HepG2 (cell line): ENCODE measurements around the gene UBE2O. TPM values are rescaled to one million over a fixed set of nuclear protein-coding genes. Genes with fewer than 3 reads are reported as not detected.

Experiments used
- ARID3A ChIP-seq: IDR thresholded peaks from 2 replicates; pipeline ENCODE4 v1.6.1; 2012; ENCODE audit warnings: low read depth, low read length, improper control_type of control experiment
- ATF1 ChIP-seq: IDR thresholded peaks from 2 replicates; pipeline ENCODE4 v1.6.1; 2016; ENCODE audit warnings: mild to moderate bottlenecking, control low read depth
- CENPX ChIP-seq: sonication (generic); formaldehyde crosslinking; IDR thresholded peaks from 2 replicates; pipeline ENCODE4 v1.9.0; 2021; ENCODE audit warnings: mild to moderate bottlenecking, missing genetic modification reagents, moderate library complexity
- DBP ChIP-seq: sonication (generic); formaldehyde crosslinking; IDR thresholded peaks from 2 replicates; pipeline ENCODE4 v1.4.0; 2020; ENCODE audit warnings: missing genetic modification reagents; ENCODE audit errors: not compliant biosample characterization
- DNMT3B ChIP-seq: conservative IDR thresholded peaks from 2 replicates; pipeline ENCODE4 v1.6.1; 2016; ENCODE audit warnings: missing biosample characterization, control low read depth
- FOXA1 ChIP-seq, 2 experiments: fragments of 450-650 bp in 1 of 2; sonication (generic) in 1 of 2; formaldehyde crosslinking in 1 of 2; IDR thresholded peaks; 2 replicates each; pipeline versions ENCODE4 v1.4.0 to v1.6.1; 2016 to 2020; ENCODE audit warnings: missing genetic modification reagents in 1 of 2
- FOXA3 ChIP-seq: IDR thresholded peaks from 2 replicates; pipeline ENCODE4 v1.6.1; 2016; ENCODE audit warnings: missing genetic modification reagents, missing compliant biosample characterization
- KAT8 ChIP-seq: IDR thresholded peaks from 2 replicates; pipeline ENCODE4 v1.6.1; 2016; ENCODE audit warnings: missing genetic modification reagents, missing compliant biosample characterization
- KDM1A ChIP-seq: IDR thresholded peaks from 2 replicates; pipeline ENCODE4 v1.6.1; 2016; ENCODE audit warnings: missing compliant biosample characterization
- KLF11 ChIP-seq: IDR thresholded peaks from 2 replicates; pipeline ENCODE4 v1.6.1; 2016; ENCODE audit warnings: missing compliant biosample characterization
- LBX2 ChIP-seq: sonication (generic); formaldehyde crosslinking; IDR thresholded peaks from 2 replicates; pipeline ENCODE4 v1.5.0; 2020; ENCODE audit warnings: missing genetic modification reagents, mild to moderate bottlenecking, borderline replicate concordance
- MED13 ChIP-seq: sonication (generic); formaldehyde crosslinking; IDR thresholded peaks from 2 replicates; pipeline ENCODE4 v1.5.0; 2020; ENCODE audit warnings: missing genetic modification reagents
- MXD4 ChIP-seq: IDR thresholded peaks from 2 replicates; pipeline ENCODE4 v1.6.1; 2016; ENCODE audit warnings: mild to moderate bottlenecking, missing biosample characterization, missing genetic modification reagents
- PAX8 ChIP-seq: sonication (generic); formaldehyde crosslinking; IDR thresholded peaks from 2 replicates; pipeline ENCODE4 v1.8.0; 2022; ENCODE audit warnings: mild to moderate bottlenecking, missing genetic modification reagents, borderline replicate concordance
- PBX3 ChIP-seq: sonication (generic); formaldehyde crosslinking; IDR thresholded peaks from 2 replicates; pipeline ENCODE4 v1.8.1; 2023; ENCODE audit warnings: missing genetic modification reagents, inconsistent platforms, borderline replicate concordance
- PHF21A ChIP-seq: sonication (generic); formaldehyde crosslinking; IDR thresholded peaks from 2 replicates; pipeline ENCODE4 v1.5.0; 2020; ENCODE audit warnings: mild to moderate bottlenecking, missing genetic modification reagents
- POLR2AphosphoS2 ChIP-seq: IDR thresholded peaks from 2 replicates; pipeline ENCODE4 v1.6.1; 2011; ENCODE audit warnings: low read depth, low read length, improper control_type of control experiment
- PPARG ChIP-seq: conservative IDR thresholded peaks from 2 replicates; pipeline ENCODE4 v1.6.1; 2016; ENCODE audit warnings: missing biosample characterization, missing genetic modification reagents
- RXRA ChIP-seq: sonication (generic); formaldehyde crosslinking; IDR thresholded peaks from 2 replicates; pipeline ENCODE4 v1.5.1; 2020; ENCODE audit warnings: missing genetic modification reagents
- TAF1 ChIP-seq: sonication (generic); formaldehyde crosslinking; IDR thresholded peaks from 2 replicates; pipeline ENCODE4 v1.4.0; 2020; ENCODE audit warnings: missing genetic modification reagents
- YY1 ChIP-seq: IDR thresholded peaks from 2 replicates; pipeline ENCODE4 v1.6.1; 2011; ENCODE audit warnings: low read length, low read depth, moderate library complexity, mild to moderate bottlenecking; ENCODE audit not compliant: insufficient read depth, insufficient replicate concordance
- ZBTB7B ChIP-seq: sonication (generic); formaldehyde crosslinking; IDR thresholded peaks from 2 replicates; pipeline ENCODE4 v1.4.0; 2020; ENCODE audit warnings: missing genetic modification reagents
- ZFP1 ChIP-seq: IDR thresholded peaks from 2 replicates; pipeline ENCODE4 v1.6.1; 2016
- ZNF629 ChIP-seq: sonication (generic); formaldehyde crosslinking; conservative IDR thresholded peaks from 2 replicates; pipeline ENCODE4 v1.5.0; 2020; ENCODE audit warnings: missing genetic modification reagents
- ZNF776 ChIP-seq: sonication (generic); formaldehyde crosslinking; IDR thresholded peaks from 2 replicates; pipeline ENCODE4 v1.4.0; 2020; ENCODE audit warnings: mild to moderate bottlenecking, missing genetic modification reagents
- ZSCAN22 ChIP-seq: sonication (generic); formaldehyde crosslinking; IDR thresholded peaks from 2 replicates; pipeline ENCODE4 v1.4.0; 2020; ENCODE audit warnings: mild to moderate bottlenecking, missing genetic modification reagents
- polyA plus RNA-seq, 8 experiments: library from polyadenylated mRNA; depleted of rRNA in 3 of 8; stranded (reverse) in 7 of 8; unstranded in 1 of 8; fragments of >200 nt; fragmentation: Illumina TruSeq in 4 of 8; extraction: Trizol in 4 of 8; gene quantifications; 2 replicates each; pipeline versions ENCODE4 v1.2.1 to v1.2.3, GENCODE V29; 2011 to 2016; ENCODE audit warnings: low read depth in 4 of 8, missing spikeins in 1 of 8, mixed read lengths in 1 of 8; ENCODE audit not compliant: insufficient read depth in 1 of 8
- total RNA-seq, 5 experiments: library from RNA; depleted of rRNA; stranded (reverse); fragments of >200 nt; fragmentation: Illumina TruSeq; extraction: Trizol; gene quantifications; 2 replicates each; pipeline ENCODE4 v1.2.3, GENCODE V29; 2016; ENCODE audit warnings: low read depth in 1 of 5
- TF ChIP-seq, protein P1 (sequence below): sonication (generic); formaldehyde crosslinking; IDR thresholded peaks from 2 replicates; pipeline ENCODE4 v1.8.0; 2022; ENCODE audit warnings: mild to moderate bottlenecking, missing genetic modification reagents, moderate library complexity
- TF ChIP-seq, protein P2 (sequence below): IDR thresholded peaks from 2 replicates; pipeline ENCODE4 v1.6.1; 2016; ENCODE audit warnings: low read depth, borderline replicate concordance

Gene UBE2O
- total and polyA plus RNA-seq, 2 of the 13 experiments (the other 11 are each of a cell fraction or from before 2014, with no cell fraction given): 21.5 to 23.5 TPM

- TF ChIP-seq POLR2AphosphoS2: no peak
- TF ChIP-seq, protein P1, sequence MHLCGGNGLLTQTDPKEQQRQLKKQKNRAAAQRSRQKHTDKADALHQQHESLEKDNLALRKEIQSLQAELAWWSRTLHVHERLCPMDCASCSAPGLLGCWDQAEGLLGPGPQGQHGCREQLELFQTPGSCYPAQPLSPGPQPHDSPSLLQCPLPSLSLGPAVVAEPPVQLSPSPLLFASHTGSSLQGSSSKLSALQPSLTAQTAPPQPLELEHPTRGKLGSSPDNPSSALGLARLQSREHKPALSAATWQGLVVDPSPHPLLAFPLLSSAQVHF (CRISPR knock-in tag): no peak
- no peak for TF ChIP-seq MXD4 (CRISPR knock-in tag)
- peak; percentile 79 for TF ChIP-seq FOXA3 (CRISPR knock-in tag)
- TF ChIP-seq KAT8 (CRISPR knock-in tag): no peak
- no peak for TF ChIP-seq TAF1 (CRISPR knock-in tag)
- TF ChIP-seq, protein P2, sequence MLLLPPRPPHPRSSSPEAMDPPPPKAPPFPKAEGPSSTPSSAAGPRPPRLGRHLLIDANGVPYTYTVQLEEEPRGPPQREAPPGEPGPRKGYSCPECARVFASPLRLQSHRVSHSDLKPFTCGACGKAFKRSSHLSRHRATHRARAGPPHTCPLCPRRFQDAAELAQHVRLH (CRISPR knock-in tag): no peak
- TF ChIP-seq ZSCAN22: no peak
- TF ChIP-seq ZBTB7B (CRISPR knock-in tag): no peak
- no peak for TF ChIP-seq DBP
- TF ChIP-seq ZNF629: no peak
- no peak for TF ChIP-seq ATF1 (CRISPR knock-in tag)
- no peak for TF ChIP-seq KLF11 (CRISPR knock-in tag)
- TF ChIP-seq DNMT3B (CRISPR knock-in tag): no peak
- no peak for TF ChIP-seq PHF21A (CRISPR knock-in tag)
- no peak for TF ChIP-seq RXRA
- TF ChIP-seq LBX2 (CRISPR knock-in tag): no peak
- no peak for TF ChIP-seq PAX8 (CRISPR knock-in tag)
- no peak for TF ChIP-seq ARID3A
- TF ChIP-seq PPARG (CRISPR knock-in tag): no peak
- no peak for TF ChIP-seq ZFP1 (CRISPR knock-in tag)
- TF ChIP-seq YY1: peak; percentile 8
- no peak for TF ChIP-seq FOXA1 (IDR thresholded peaks at IDR 0.05)
- peak; percentile 74 for TF ChIP-seq FOXA1 (CRISPR knock-in tag; IDR thresholded peaks at IDR 0.05)
- TF ChIP-seq KDM1A (CRISPR knock-in tag): no peak
- TF ChIP-seq MED13: no peak
- TF ChIP-seq PBX3 (CRISPR knock-in tag): no peak
- TF ChIP-seq ZNF776 (CRISPR knock-in tag): no peak
- TF ChIP-seq CENPX (CRISPR knock-in tag): no peak
These were observed 85.3 kb downstream of the UBE2O start (continued) for GRCh38 chr17:76367642-76368041.
